ENCODE data around the gene ZNF326.
"Not testable (repeated sequence)": the region's sequence is repeated elsewhere in the genome, so short reads cannot be mapped to it uniquely, and the experiment has no call there.

The ZNF326 gene

DNA sequence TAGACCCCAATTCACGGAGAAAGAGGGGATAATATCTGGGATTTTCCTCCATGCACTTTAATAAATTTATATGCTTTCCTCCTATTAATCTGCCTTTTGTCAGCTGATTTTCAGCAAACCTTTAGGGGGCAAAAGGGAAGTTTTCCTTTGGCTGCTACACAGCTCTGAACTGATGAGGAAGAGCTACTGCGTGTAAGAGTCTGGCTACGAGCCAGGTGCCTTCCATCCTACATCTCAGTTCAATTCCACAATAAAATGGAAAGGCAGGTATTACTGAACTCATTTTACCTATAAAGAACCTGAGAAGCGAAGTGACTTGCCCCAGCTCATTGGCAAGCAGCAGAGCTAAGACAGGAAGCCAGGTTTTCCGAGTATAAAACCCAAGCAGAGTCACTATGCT, 28.3 kb upstream of the ZNF326 start:
- no peak for DNase-seq

DNA sequence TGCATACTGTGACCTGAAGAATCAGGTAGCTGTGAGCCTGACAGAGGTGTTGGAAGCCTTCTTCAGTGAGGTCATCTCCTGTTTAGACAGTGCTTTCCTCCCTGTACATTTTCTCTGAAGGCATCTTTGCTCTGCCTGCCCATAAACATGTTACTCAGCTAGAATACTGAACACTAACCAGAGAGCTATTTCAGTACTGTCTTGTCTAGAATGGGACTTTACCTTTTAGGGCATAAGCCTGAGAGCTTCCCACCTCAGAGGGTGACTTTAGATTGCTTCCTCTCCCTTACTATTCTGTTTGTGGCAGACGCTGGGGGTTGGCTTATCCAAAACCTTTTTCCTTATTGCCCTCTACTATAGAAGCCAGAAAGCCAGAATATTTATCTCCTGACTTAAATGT, 23.3 kb upstream of the ZNF326 start:
- DNase-seq, result no peak

DNA sequence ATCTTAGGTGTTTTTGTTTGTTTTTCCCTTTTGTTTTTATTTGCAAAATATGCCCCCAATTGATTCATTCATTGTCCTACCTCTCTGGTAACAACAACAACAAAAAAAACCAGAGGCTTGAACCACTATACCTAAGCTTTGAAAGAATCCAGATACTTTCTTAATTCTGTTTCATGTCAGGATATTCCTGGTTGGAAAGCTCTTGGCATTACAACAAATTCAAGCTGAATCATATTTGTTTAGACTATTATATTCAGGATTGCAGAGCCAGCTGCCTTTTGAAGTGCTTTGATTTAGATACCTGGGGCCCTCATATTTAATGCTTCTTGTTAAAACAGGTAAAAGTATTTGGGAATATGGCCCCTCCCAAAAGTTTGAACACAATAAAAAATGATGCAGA, 22.9 kb upstream of the ZNF326 start:
- DNase-seq, result no peak

DNA sequence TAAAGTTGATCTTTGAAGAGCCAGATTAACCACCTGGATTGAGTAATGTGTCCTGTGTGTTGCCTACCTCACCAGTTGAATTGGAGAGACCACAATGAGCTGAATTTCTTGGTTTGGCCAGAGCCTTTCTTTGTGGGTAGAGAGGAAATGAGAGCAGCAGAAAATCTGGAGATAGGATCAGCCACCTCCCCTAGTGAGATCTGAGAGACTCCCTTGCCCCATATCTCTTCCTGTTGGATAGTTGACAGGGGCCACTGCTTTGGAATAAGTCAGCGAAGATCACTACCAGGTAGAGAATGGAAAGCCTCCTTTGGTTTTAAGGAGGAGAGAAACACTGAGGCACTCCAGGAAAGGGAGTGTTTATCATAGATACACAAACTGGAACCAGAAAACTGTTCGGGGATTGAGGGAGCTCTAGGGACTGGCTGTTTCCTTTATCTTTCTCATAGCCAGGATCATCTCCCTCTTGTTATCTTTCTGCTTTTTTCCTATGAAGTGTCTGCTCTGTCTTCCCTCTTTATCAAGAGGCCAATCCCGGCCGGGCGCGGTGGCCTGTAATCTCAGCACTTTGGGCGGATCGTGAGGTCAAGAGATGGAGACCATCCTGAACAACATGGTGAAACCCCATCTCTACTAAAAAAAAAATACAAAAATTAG, 21.3 kb upstream of the ZNF326 start:
- DNase-seq, result no peak

DNA sequence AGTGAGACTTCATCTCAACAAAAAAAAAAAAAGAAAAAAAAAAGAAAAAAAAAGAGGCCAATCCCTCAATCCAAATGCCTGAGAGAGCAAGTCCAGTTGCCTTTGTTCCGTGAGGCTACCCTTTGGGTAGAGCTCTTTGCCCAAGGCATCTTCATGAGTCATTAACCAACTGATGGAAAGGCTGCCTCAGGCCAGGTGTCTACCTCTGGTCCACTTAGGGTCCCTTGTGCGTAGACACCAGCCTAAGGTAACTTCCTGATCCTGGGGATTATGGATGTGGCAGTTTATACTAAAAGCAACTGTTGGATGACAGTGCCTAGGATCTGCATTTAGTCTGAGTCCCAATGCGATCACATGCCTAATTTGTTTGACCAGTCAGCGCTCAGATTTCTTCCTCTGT, 20.7 kb upstream of the ZNF326 start:
- DNase-seq, result no peak

DNA sequence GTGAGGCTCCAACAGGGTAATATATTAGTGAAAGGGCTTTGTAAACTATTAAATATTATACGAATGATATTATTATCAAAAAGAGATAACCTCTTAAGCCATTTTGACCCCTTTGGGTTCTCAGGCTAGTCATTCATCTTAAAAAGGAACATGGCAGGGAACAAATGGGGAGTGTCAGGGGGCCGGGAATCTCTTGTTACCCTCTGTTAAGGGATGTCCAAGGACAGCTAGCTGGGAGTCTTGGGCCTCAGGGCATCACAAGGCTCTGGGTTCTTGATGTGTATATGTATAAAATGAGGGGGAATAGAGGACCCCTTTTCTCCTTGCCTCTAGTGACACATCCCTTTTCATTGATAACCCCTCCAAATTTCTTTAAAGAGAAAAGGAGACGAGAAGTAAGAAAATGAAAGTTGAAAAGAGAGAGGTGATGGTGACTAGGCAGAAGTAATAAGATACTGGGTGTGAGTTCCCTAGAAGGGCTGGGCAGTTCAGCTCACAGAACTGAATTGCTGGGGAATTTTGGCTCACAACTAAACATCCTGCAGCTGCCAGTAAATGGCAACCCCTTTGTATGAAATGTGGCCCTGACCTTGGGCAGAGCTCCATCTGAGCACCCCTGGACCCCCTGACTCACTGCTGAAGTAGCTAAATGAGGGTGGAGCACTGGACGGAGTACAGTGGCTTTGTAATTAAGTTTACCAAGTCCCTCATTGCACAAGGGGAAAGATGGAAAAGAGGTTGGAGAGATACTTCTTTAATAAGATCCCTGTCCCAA, 20.0 kb upstream of the ZNF326 start:
- DNase-seq, result no peak

DNA sequence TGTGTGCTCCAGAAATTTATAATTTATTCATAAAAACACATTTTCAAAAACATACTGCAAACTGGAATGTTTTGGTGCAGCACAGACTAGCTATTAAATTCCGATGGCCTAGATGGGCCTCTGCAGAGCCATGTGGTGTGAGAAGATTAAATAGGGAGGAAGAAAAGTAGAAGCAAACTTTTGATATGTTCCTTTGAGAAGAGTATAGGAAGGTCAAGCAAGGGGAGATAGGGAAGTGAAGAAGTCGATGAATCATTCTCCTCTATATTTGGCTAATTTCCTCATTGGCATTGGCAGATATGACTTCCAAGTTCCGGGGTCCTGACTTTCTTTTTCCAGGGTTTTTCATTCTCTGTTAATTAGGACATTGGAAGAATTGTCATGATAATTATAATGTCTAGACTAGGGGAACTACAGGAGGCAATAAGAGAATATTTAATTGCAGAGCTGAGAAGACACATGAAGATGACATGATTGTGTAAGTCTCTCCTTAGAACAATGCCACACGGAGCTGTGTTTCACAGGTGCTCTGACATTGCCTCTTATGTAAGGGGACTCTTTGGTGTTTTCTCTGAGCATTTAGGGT, 19.3 kb upstream of the ZNF326 start:
- DNase-seq, result no peak

DNA sequence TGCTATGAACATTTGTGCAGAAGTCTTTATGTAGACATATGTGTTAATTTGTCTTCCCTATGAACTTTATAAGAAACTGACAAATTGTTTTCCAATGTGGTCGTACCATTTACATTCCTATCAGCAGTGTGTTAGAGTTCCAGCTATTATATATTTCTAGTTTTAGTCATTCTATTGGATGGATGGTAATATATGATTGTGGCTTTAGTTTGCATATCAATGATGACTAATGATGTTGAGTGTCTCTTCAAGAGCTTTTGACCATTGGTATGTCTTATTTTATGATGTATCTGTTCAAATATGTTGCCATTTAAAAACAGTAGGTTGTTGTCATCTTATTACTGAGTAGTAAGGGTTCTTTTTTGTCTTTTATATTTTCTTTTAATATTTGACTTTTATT, 16.2 kb upstream of the ZNF326 start:
- DNase-seq, result no peak

DNA sequence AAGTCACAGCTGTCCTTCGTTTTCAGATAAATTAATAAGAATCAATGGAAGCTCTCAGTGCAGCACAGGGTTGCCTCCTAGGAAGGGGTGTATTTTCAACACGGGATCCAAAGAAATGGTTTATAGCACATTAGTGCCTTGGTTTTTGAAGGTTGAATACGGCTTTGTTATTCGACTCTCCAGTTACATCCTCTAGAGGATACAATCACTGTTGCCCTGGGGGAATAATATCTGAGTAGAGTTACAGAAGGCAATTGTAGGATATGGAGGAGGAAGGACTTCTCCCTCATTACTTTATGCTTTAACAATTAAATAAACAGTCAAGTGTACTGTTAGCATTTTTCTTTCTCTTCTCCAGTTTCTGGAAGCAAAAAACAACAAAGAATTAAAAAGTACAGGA, 14.3 kb upstream of the ZNF326 start:
- DNase-seq, result no peak

DNA sequence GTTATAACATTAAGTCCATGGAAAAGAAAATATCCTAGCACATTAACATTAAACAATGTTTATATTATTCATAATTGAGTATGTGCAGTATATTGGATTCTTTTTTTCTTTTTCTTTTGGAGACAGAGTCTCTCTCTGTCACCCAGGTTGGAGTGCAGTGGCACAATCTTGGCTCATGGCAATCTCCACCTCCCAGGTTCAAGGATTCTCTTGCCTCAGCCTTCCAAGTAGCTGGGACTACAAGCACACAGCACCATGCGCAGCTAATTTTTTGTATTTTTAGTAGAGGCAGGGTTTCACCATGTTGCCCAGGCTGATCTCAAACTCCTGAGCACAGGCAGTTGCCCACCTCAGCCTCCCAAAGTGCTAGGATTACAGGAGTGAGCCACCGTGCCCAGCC, 12.1 kb upstream of the ZNF326 start:
- not testable (repeated sequence) for DNase-seq

DNA sequence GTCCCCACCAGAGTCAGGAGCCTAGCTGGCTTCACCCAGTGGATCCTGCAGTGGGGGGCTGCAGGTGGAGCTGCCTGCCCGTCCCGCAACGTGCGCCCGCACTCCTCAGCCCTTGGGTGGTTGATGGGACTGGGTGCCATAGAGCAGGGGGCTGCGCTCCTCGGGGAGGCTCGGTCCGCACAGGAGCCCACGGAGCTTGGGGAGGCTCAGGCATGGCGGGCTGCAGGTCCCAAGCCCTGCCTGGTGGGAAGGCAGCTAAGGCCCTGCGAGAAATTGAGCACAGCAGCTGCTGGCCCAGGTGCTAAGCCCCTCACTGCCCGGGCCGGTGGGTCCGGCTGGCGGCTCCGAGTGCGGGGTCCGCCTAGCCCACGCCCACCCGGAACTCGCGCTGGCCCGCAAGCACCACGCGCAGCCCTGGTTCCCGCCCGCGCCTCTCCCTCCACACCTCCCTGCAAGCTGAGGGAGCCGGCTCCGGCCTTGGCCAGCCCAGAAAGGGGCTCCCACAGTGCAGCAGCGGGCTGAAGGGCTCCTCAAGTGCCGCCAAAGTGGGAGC, 10.3 kb upstream of the ZNF326 start:
- not testable (repeated sequence) for DNase-seq

DNA sequence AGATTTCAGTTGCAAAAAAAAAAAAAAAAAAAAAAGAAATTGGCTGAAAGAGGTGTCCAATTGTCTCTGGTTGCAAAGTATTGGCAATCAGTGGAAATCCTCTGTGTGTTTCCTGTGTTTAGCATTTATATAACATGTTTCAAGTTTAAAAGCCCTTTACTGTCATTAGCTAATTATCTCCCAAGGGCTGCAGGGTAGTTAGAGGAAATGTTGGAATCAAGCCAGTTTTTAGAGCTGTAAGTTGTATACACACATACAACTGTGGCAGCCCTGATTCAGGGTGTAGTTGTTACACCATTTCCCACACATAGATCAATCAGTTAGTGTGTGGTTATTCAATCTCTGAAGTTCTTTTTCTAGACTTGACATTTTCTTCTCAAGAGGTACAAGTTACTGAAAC, 8.9 kb upstream of the ZNF326 start:
- peak; percentile 40 for DNase-seq

DNA sequence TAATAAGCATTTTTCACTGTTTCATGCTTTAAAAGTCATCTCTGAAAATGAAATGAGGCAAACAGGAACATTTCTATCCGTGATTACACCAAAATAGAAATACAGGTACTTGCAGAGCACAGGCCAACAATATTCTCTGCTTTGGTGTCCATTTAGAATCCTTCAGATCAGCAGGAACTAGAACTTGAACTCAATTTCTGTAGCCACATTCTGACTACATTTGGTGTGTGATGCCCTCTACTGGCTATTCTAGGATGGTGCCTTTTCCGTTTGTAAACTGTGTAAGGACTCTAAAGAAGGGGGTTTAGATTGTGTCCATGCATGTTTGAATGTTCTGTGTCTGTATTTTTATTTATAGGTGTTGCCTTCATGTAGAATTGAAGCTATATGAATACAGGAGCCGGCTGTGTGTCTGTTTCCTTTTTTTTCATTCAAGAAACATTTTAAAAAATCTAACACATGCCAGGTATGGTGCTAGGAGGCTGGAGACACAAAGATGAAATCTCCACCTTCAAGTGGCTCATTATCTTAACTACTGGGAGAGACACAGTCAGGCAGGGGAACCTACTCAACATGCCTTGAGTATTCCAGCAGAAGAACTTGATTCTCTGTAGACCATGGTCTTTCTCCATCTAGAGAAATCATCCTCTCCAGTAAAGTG, 7.6 kb upstream of the ZNF326 start:
- DNase-seq, result peak; percentile 97

DNA sequence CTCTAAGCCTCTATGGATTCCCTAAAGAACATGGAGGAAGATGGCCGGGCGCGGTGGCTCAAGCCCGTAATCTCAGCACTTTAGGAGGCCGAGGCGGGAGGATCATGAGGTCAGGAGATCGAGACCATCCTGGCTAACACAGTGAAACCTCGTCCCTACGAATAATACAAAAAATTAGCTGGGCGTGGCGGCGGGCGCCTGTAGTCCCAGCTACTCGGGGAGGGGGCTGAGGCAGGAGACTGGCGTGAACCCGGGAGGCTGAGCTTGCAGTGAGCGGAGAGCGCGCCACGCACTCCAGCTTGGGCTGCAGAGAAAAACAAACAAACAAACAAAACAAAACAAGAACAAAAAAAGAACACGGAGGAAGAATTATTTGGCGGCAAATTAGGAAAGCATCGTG, 5.8 kb upstream of the ZNF326 start:
- DNase-seq, result no peak

DNA sequence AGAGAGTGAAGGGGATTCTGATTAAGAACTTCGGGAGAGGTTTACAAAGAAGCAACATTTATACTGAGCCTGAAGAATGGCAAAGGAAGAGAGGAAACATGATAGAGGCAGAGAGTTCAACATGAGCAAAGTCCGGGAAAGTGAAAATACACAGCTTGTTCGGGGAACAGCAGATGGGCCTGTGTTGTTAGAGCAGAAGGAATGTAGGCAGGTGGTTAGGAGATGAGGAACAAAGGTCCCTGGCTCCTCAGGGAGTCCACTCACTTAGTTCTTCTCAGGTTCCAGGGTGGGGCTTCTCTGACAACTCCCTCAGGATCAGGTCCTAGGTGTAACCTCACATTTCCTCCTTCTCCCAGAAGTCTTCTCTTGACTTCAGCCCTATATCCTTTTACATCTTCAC, 5.1 kb upstream of the ZNF326 start:
- DNase-seq, result no peak

DNA sequence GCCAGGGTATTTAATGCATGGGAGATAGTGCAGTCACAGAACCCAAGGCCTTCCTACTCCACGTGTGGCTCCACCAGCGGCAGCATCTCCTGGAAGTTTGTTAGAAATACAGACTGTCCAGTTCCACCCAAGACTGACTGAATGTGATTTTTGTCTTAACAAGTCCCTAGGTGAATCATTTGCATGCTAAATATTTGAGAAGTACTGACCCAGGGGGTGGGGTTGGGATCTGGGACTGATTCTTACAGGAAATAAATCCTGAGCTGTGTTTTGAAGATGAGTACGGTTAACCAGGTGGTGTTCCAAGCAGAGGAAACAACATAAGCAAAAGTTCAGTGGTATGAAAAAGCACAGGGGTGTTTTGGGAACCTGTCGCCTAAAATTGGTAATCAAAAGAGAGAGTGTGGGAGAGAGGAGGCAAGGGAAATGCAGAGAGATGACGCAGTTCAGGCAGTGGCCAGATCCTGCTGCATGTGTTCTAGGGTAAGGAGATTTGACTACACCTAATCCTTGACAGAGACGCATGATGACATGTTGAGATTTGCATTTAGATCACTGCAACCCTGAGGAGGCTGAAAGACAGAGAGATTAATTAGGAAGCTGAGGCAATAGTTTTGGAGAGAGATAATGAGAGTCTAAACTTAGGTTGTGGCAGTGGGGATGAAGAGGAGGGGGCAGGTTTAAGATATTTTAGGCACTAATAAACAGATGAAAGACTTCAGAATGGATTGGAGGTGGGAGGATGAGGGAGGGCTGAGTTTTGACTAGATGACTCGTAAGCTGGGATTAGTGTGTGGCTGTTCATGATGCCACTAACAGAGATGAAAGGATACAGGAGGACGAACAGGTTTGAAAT, 3.7 kb upstream of the ZNF326 start:
- no peak for DNase-seq

DNA sequence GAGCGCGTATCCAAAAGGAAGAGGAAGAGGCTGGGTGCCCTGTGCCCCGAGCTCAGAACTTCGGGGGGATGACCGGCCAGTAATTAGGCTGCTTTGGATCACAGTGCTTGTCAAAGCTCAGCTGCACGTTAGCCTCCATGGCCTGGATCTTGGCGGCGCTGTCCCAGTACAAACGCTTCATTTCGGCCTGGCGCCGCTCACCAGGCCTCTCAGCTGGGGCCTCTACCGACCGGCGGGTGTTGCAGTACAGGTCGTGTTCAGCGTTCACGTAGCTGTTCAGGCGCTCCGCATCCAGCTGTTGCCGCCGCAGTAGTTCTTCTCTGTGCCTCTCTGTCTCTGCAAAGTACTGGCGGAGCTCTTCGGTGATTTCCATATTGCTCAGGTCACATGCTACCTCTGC, 1.4 kb upstream of the ZNF326 start:
- no peak for DNase-seq

DNA sequence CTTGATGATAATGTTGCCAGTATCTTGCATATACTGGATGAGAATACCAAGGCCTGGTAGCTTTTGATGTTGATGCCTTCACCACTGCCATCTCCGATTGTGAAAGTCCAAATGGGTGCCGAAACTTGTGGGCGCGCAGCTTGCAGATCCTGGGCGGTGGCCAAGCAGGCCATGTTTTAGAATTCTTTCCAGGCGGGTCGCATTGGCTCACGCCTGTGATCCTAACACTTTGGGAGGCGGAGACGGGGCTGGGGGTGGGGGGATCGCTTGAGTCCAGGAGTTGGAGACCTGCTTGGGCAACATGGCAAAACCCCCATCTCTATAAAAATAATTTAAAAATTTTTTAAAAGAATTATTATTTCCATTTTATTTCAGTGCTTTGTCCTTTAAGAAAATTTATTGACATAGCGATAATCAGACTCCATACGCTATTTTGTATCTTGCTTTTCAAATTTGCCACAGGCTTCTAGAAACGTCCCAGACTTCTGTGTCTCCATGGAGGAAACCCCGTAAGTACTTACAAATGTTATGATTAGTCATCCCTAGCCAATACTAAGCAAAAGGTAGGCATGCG, 592 bp upstream of the ZNF326 start:
- DNase-seq, result no peak

DNA sequence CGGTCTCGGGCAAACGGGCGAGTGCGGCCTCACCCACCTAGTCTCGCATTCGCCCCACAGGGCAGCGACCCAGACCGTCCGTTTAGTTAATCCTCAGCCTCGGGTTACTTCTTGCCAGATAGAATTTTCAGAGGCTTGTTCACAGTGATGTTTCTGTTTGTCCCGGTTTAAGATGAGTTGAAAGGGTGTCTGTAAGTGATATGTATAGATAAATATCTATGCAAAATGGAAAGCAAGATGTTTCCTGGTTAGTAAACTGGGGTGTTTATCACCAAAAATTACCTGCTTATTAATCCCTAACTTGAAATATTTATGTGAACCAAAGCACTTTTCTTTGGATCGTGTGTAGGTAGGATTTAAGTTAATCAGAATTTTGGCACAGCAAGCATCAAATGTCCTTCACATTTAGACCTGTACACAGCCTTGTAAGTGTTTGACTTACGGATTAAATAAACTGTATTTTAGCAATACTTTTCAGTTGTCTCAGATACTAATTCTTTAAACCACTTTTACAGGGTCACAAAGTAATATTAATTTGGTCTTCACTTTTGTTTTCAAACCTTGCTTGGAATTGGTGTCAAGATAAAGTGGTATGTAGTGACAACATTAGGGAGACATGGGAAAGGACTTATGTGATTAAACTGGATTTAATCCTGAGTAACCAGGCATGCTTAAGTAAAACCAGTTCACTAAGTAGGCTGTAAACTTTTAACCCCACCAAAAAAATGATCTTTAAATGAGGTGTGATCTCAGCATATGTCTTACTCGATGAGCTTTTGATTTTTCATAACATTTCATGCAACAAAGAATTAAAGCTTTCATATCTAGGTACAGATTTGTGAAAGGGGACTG, 914 bp downstream of the ZNF326 start:
- DNase-seq, result peak; percentile 44

DNA sequence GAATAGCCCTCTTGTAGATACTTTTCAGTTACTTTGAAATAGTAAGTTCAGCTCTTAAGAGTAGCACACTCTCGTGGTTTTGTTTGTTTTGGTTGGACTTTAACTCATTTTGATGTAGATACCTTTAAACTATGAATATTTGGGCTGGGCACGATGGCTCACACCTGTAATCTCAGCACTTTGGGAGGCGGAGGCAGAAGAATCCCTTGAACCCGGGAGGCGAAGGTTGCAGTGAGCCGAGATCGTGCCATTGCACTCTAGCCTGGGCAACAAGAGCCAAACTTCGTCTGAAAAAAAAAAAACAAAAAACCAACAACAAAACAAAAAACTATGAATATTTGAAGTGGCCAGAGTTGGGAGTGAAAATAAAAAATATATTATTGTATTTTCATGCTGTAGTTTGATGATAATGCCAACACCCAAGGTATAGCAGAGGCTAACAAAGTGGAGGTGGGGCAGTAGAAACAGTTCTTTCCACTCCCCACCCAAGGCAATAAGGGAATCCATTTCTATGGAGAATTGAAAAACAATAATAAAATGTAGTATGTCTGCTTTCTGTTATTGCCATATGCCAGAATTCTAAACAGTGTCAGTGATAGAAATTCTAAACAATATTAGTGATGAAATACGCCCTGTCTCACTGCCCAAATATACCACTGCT, 1.7 kb downstream of the ZNF326 start:
- no peak for DNase-seq

DNA sequence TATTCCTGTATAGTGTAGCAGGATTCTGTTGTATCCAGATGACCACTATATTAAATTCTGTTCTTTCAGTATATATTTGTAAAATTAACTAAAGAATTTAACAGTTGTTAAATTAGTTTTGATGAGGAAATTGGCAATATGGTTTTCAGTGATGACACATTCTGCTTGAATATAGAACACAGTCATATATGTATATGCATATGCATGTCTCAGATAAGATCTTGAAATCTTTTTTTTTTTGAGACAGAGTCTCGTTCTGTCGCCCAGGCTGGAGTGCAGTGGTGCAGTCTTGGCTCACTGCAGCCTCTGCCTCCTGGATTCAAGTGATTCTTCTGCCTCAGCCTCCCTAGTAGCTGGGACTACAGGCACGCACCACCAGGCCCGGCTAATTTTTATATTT, 2.2 kb downstream of the ZNF326 start:
- DNase-seq, result not testable (repeated sequence)
